GM10266 (cell line): ENCODE measurements around the gene CDH18.
"Not testable (repeated sequence)": the region's sequence is repeated elsewhere in the genome, so short reads cannot be mapped to it uniquely, and the experiment has no call there.

ENCODE experiments used
- DNase-seq: peaks from one replicate; pipeline ENCODE4 v3.0.0; 2012; ENCODE audit errors: extremely low spot score
- CTCF ChIP-seq: IDR thresholded peaks from 2 replicates; pipeline ENCODE4 v1.5.1; 2012; ENCODE audit warnings: mild to moderate bottlenecking, low read depth; ENCODE audit not compliant: control insufficient read depth, insufficient read depth; ENCODE audit errors: missing control alignments

Gene CDH18

GRCh38 chr5:19853616-19854240 is 134.3 kb downstream of the CDH18 start:
- no peak for DNase-seq
- TF ChIP-seq CTCF: no peak

GRCh38 chr5:19837536-19838174 is 150.3 kb downstream of the CDH18 start:
- DNase-seq: no peak
- no peak for TF ChIP-seq CTCF

- no peak for TF ChIP-seq CTCF
- no peak for DNase-seq
Measured at GRCh38 chr5:19835442-19835841, 152.6 kb downstream of the CDH18 start.

- not testable (repeated sequence) for DNase-seq
Measured at GRCh38 chr5:19812720-19813119, 175.3 kb downstream of the CDH18 start.

GRCh38 chr5:19806756-19807155 is 181.2 kb downstream of the CDH18 start:
- TF ChIP-seq CTCF: no peak
- DNase-seq: no peak

- no peak for DNase-seq
- no peak for TF ChIP-seq CTCF
Measured at GRCh38 chr5:19802686-19803085, 185.3 kb downstream of the CDH18 start.

- no peak for TF ChIP-seq CTCF
- DNase-seq: no peak
Measured at GRCh38 chr5:19795218-19795617, 192.8 kb downstream of the CDH18 start.
